GM19463 (cell line): ENCODE results near the gene SYK.
"Not testable (repeated sequence)": the region's sequence is repeated elsewhere in the genome, so short reads cannot be mapped to it uniquely, and the experiment has no call there.

ENCODE experiments used
- ATAC-seq: cut with Tn5 transposase; IDR thresholded peaks from one replicate; pipeline ENCODE4 v1.9.1; 2021; ENCODE audit warnings: mild to moderate bottlenecking, moderate library complexity; ENCODE audit not compliant: unreplicated experiment

Gene SYK

GRCh38 chr9:90795084-90795483 lies 6.5 kb upstream of the SYK start:
- ATAC-seq, result peak; percentile 40

DNA sequence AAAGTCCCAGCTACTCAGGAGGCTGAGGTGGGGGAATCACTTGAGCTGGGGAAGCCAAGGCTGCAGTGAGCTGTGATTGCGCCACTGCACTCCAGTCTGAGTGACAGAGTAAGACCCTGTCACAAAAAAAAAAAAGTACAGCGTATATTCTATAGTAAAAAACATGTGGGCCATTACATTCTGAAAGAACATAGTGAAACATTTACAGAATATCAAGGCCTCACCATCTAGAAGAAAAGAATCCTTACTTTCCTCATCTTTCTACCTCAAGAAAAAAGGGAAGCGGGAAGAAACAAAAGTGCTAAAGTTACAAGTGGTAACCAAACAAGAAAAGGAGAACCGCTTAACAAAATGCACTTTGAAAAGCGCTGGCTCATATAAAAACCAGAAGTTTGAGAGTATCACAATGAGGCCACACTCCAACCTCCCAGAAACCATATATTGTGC lies 5.7 kb upstream of the SYK start:
- ATAC-seq, result peak; percentile 43

GRCh38 chr9:90799271-90799852 lies 2.3 kb upstream of the SYK start:
- ATAC-seq, result no peak

GRCh38 chr9:90801973-90802322 lies 329 bp downstream of the SYK start:
- peak; percentile 1 for ATAC-seq

DNA sequence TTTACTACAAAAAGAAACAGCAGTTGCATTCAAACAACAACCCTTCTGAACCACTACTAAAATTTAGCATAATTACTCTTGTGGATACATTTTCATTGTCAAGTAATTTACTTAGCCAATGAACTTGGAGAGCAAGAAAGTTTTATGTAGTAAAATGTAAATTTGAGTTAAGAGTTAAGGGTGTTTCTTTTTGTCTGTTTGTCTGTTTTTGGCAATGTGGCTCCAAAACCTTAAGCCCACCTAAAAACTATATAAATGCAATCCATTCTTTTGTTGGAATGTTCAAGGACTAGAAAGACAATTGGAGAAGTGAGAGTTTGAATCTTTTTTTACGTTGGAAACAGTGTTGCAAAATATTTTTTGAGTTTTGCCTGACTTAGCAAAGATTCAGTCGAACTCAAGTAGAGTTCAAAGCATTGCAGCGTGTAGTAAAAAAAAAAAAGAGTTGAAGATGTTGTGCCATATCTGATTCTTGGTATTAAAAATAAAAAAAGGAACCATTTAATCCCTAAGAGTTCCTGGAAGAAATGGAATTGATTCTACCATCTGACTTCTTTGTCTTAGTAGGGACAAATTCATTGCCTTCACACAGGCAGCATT lies 867 bp downstream of the SYK start:
- no peak for ATAC-seq

- ATAC-seq, result no peak
Measured at GRCh38 chr9:90803860-90804593, 2.4 kb downstream of the SYK start.

DNA sequence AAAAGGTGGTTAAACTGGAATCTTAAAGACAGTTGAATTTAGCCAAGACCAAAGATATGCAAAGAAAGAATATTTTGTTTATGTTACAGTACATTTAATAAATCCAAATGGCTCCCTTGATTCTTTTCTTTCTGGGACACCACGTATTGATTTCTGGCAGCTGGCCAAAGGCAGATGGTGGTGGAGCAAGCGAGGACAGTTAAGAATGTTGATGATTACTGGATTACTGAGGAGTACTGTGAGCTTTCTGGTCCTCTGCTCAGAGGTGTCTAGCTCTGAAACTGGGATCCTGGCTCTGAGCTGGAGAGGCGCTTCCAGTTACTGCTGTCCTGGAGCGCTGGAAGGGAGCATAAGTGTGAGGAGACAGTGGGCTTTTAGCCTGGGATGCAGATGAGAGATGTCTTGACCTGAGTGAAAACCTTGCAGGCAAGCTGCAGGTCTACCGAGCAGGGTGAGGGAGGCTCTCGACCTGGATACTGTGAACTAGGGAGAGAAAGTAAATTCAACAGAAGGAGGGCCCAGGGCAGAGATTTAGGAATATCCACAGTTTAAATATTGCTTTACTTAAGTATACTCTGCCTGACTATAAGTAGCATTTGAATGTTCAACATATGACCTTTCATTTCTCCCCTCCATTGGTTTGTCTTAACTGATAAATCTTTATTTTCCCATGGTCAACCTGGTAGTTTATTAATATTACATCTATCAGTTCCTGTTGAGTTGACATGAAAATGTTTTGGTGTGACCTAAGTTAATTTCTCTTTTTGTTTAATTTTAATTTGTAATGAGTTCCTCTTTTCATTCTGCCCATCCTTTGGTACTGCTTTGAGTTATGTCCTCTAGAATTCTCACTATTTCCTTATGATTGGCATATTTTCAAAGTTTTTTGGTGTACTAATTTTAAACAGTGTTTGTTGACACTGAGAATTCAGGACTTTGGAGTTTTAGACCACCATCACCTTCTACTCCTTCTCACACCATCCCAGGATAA lies 3.7 kb downstream of the SYK start:
- ATAC-seq, result no peak

DNA sequence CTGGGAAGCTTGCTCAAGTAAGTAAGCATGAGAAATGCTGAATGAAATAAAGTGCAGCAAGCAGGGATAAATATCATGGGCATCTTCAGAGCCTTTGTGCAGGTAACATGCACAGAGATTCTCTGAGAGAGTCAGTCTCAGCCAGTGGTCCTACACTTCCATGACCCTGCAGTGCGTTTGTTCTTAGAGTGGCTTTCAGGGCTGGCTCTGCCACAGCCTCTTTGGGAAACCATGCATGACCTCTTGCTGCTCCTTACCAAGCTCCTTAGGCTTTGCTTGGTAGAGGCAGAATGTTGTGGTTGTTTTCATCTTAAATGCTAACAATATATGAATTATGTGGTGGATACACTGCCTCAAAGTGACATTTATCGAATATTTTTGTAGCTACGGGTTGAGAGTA lies 5.4 kb downstream of the SYK start:
- ATAC-seq, result no peak

- no peak for ATAC-seq
Measured at GRCh38 chr9:90808398-90808797, 6.8 kb downstream of the SYK start.

DNA sequence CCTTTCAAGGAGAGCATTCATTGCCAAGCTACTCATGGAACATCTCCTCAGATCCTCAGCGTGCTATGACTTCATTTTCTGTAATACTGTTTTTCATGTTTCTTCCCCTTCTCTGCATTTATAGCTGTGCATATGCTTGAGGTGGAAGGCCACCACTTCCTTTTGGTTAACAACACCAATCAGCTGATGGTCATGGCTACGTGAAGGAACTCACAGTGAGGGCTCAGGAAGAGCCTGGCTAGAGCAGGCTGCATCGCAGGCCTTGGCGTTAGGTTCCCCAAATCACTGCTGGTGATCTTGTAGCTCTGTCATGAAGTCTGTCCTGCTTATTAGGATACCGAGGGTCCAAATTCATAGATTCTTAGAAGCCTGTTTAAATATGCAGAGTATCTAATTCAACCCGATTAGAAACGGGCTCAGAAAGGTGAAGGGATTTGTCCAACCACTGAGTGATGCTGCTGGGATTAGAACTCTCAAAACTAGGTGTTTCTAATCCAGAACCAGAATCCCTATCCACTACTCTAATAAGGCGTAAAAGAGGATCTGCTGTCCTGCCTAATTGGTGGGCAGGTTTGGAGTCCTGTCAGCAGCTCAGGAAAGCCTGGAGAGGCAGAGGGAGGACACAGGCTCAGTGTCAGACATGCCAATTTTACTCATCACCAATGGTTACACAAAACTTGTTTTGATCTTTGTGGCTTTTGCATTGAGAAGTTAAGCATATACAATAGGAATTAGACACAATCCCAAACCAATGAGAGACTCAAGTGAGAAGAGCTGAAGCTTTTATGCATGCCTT lies 7.5 kb downstream of the SYK start:
- peak; percentile 51 for ATAC-seq

DNA sequence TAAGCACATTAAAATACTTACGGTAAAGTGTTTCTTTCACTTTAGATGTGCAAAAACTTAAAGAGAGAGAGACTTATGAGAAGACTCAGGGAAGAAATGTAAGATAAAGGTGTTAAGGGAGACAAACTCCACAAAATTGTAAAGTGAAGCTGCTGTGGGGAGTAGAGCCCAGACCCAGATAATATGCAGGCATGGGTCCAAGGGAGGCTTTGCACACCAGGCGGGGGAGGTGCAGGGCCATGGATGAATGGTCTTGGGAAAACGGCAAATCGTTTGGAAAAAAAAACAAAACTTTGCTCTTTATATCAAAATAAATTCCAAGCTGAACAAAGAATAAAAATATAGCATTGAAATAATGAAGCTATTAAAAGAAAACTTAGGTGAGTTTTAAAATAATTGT lies 9.1 kb downstream of the SYK start:
- ATAC-seq, result no peak

- ATAC-seq, result no peak
Measured at GRCh38 chr9:90813046-90813445, 11.4 kb downstream of the SYK start.

GRCh38 chr9:90813523-90813922 lies 11.9 kb downstream of the SYK start:
- no peak for ATAC-seq

DNA sequence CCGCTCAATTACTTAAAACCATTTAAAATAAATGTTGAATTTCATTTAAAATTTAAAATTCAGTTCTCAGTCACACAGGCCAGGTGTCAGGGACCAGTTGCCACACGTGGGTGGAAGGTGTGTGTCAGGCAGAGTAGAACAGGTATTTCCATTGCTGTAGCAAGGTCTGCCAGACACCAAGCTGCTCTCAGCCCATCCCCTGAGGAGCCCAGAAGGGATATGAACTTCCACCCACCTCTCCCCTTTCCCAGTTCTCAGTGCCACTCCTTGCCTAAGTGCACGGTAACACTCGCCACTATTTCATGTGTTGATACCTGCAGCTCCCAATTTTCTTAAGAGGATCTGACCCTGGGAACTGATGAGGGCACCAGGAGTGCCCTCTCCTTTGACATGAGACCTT lies 12.7 kb downstream of the SYK start:
- ATAC-seq, result no peak

DNA sequence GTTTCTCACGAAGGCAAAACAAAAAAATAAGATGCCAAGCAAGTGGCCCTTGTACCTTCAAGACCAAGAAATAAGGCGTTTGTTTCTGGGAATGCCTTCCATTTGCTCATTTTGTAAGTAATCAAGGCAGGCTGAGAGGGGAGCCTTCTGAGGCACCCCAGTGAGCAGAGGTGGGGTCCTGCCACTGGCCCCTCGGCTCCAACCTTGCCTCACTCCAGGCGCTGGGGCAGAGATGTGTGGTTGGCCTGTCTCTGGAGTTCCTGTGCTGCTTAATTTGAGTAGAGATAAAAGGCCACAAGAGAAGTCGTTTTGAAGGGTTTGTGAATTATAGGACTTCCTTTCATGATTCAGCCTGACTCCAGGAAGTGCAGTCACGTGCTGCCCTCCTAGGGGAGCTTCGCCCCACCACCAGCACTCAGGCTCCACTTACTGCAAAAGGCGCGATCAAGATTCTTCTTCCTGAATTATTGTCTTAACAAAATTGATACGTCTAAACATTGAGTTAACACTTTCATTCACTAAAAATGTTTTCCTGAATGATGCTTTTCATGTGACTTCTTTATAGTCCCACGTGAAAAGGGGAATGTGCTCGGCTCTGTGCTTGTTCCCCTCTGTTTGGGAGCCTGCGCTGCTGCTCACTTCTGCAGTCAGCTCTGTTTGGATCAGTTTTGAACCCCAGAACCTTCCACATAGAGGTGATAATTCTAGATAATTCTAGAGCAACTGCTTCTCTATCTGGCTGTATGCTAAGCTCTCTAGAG lies 13.7 kb downstream of the SYK start:
- peak; percentile 50 for ATAC-seq

DNA sequence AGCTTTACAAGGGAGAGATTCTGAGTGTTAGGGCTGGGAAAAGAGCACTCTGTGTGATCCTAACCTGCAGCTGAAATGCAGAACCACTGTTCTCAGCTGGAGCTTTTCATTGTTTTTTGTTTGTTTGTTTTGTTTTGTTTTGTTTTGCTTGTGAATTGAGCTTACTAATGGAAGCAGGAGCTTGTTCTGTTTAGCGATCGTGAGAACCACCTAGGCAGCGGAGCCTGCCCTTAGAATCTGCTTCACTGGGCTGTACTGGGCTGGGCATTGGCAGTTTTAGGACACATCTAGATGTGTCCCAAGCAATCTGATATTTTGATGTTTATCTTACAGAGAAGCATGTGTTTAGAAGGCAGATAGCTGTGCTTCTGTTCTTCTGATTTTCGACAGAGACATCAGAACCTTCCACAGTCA lies 14.3 kb downstream of the SYK start:
- ATAC-seq, result peak; percentile 14

DNA sequence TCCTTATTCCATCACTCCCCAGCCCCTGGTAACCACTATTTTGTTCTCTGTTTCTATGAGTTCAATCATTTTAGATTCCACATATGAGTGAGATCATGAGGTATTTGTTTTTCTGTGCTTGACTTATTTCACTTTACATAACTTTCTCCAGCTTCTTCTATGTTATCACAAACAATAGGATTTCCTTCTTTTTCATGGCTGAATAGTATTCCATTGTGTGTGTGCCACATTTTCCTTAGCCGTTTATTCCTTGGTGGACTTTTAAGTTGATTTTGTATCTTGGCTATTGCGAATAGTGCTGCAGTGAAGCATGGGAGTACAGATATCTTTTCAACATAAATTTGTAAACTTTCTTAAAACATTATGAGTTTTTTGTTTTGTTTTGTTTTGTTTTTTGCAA lies 15.1 kb downstream of the SYK start:
- no peak for ATAC-seq

GRCh38 chr9:90818279-90818678 lies 16.7 kb downstream of the SYK start:
- ATAC-seq, result no peak

DNA sequence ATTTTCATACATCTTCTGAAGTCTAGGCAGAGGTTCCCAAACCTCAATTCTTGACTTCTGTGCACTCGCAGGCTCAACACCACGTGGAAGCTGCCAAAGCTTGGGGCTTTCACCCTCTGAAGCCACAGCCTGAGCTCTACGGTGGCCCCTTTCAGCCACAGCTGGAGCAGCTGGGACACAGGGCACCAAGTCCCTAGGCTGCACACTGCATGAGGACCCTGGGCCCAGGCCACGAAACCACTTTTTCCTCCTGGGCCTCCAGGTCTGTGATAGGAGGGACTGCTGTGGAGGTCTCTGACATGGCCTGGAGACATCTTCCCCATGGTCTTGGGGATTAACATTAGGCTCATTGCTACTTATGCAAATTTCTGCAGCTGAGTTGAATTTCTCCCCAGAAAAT lies 18.8 kb downstream of the SYK start:
- ATAC-seq, result not testable (repeated sequence)

DNA sequence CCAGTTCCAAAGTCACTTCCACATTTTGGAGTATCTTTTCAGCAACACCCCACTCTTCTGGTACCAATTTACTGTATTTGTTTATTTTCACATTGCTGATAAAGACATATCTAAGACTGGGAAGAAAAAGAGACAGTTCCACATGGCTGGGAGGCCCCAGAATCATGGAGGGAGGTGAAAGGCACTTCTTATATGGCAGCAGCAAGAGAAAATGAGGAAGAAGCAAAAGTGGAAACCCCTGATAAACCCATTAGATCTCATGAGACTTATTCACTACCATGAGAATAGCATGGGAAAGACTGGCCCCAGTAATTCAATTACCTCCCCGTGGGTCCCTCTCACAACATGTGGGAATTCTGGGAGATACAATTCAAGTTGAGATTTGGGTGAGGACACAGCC lies 19.6 kb downstream of the SYK start:
- not testable (repeated sequence) for ATAC-seq
